SK-N-SH (cell line): ENCODE data around the gene MCTP1. TPM values are rescaled to one million over a fixed set of nuclear protein-coding genes. Genes with fewer than 3 reads are reported as not detected.

Experiments used
- CTCF ChIA-PET: fragments of 300-600, 350-600 bp; formaldehyde crosslinking; extraction: SDS; loops from one replicate; lab custom pipeline; 2021; lab: Yijun Ruan, JAX
- POLR2A ChIA-PET: fragments of 350-600 bp; sonication (Branson Sonifier 250); formaldehyde crosslinking; extraction: SDS; loops from one replicate; lab custom pipeline; 2020; ENCODE audit warnings: antibody characterized with exemption, inconsistent platforms; lab: Yijun Ruan, JAX
- DNase-seq: peaks from one replicate; pipeline ENCODE4 v3.0.0; 2012
- H2AFZ ChIP-seq: fragments of 200-600 bp; sonication (generic); 2 replicates; pipeline ENCODE4 v1.8.1; 2016; ENCODE audit warnings: antibody characterized with exemption, mild to moderate bottlenecking, low read depth
- H3F3A ChIP-seq: fragments of 200-600 bp; sonication (generic); replicated peaks from 2 replicates; pipeline ENCODE3; 2016; ENCODE audit warnings: antibody characterized with exemption, mild to moderate bottlenecking; ENCODE audit not compliant: insufficient read depth
- H3K27ac ChIP-seq, 2 experiments: fragments of 200-500 bp in 1 of 2; fragments of 200-600 bp in 1 of 2; sonication (Bioruptor generic) in 1 of 2; sonication (generic), shearing (Covaris generic) in 1 of 2; 2 replicates each; pipeline versions ENCODE4 v1.5.1 to v1.6.1; 2014 to 2016; ENCODE audit warnings: low read depth in 2 of 2, inconsistent platforms in 1 of 2, low read length in 1 of 2, mild to moderate bottlenecking in 1 of 2, mixed read lengths in 1 of 2
- H3K27me3 ChIP-seq: fragments of 200-600 bp; sonication (generic), shearing (Covaris generic); 2 replicates; pipeline ENCODE4 v1.6.1; 2016; ENCODE audit warnings: mixed run types; ENCODE audit not compliant: insufficient read depth
- H3K36me3 ChIP-seq, 2 experiments: fragments of 200-500 bp in 1 of 2; fragments of 200-600 bp in 1 of 2; sonication (Bioruptor generic) in 1 of 2; sonication (generic) in 1 of 2; replicated peaks in 1 of 2; 2 replicates each; pipeline versions ENCODE3 to v1.5.1; 2014 to 2016; ENCODE audit warnings: low read length in 1 of 2, mild to moderate bottlenecking in 1 of 2; ENCODE audit not compliant: insufficient read depth in 2 of 2, control insufficient read depth in 1 of 2
- H3K4me1 ChIP-seq, 2 experiments: fragments of 200-500 bp in 1 of 2; fragments of 200-600 bp in 1 of 2; sonication (Bioruptor generic) in 1 of 2; sonication (generic), shearing (Covaris generic) in 1 of 2; 2 replicates each; pipeline versions ENCODE4 v1.5.1 to v1.6.1; 2014 to 2016; ENCODE audit warnings: low read depth in 1 of 2, low read length in 1 of 2, mixed run types in 1 of 2; ENCODE audit not compliant: insufficient read depth in 2 of 2, control insufficient read depth in 1 of 2
- H3K4me2 ChIP-seq: fragments of 200-600 bp; sonication (generic), shearing (Covaris generic); 2 replicates; pipeline ENCODE4 v1.6.1; 2017; ENCODE audit warnings: mixed run types
- H3K4me3 ChIP-seq, 2 experiments: fragments of 200-500 bp in 1 of 2; fragments of 200-600 bp in 1 of 2; sonication (Bioruptor generic) in 1 of 2; sonication (generic), shearing (Covaris generic) in 1 of 2; 2 replicates each; pipeline versions ENCODE4 v1.5.1 to v1.8.1; 2014 to 2016; ENCODE audit warnings: low read depth in 2 of 2, inconsistent platforms in 1 of 2, low read length in 1 of 2, mild to moderate bottlenecking in 1 of 2, mixed read lengths in 1 of 2, moderate library complexity in 1 of 2
- H3K79me2 ChIP-seq: fragments of 200-600 bp; sonication (generic); 2 replicates; pipeline ENCODE4 v1.8.1; 2017; ENCODE audit warnings: mild to moderate bottlenecking; ENCODE audit not compliant: insufficient read depth
- H3K9ac ChIP-seq: fragments of 200-600 bp; sonication (generic); 2 replicates; pipeline ENCODE4 v1.6.1; 2017; ENCODE audit warnings: mixed run types
- H3K9me2 ChIP-seq: fragments of 200-600 bp; sonication (generic); 2 replicates; pipeline ENCODE4 v1.6.1; 2017; ENCODE audit warnings: mixed run types
- H3K9me3 ChIP-seq: fragments of 200-600 bp; sonication (generic); 2 replicates; pipeline ENCODE4 v1.6.1; 2017; ENCODE audit warnings: mixed run types, mild to moderate bottlenecking, moderate library complexity
- H4K20me1 ChIP-seq: fragments of 200-600 bp; sonication (generic); 2 replicates; pipeline ENCODE4 v1.6.1; 2017; ENCODE audit warnings: mild to moderate bottlenecking, mixed run types; ENCODE audit not compliant: insufficient read depth
- CTCF ChIP-seq: fragments of 200-600 bp; sonication (generic); IDR thresholded peaks from 2 replicates; pipeline ENCODE4 v1.6.1; 2017; ENCODE audit warnings: antibody characterized with exemption, mild to moderate bottlenecking, moderate library complexity
- FOSL2 ChIP-seq: IDR thresholded peaks from 2 replicates; pipeline ENCODE4 v1.4.0; 2012; ENCODE audit warnings: low read depth, mild to moderate bottlenecking, moderate library complexity, borderline replicate concordance
- GATA2 ChIP-seq: sonication (generic); formaldehyde crosslinking; IDR thresholded peaks from 2 replicates; pipeline ENCODE4 v1.5.0; 2020; ENCODE audit warnings: mild to moderate bottlenecking, missing genetic modification reagents
- JUND ChIP-seq: IDR thresholded peaks from 2 replicates; pipeline ENCODE4 v1.4.0; 2012
- MAX ChIP-seq: IDR thresholded peaks from 2 replicates; pipeline ENCODE4 v1.4.0; 2012; ENCODE audit warnings: low read depth
- MEF2A ChIP-seq: IDR thresholded peaks from 2 replicates; pipeline ENCODE4 v1.4.0; 2012; ENCODE audit warnings: low read depth, borderline replicate concordance
- REST ChIP-seq: IDR thresholded peaks from 2 replicates; pipeline ENCODE4 v1.6.1; 2012; ENCODE audit warnings: mild to moderate bottlenecking, low read depth, low read length, moderate library complexity
- TAF1 ChIP-seq: IDR thresholded peaks from 2 replicates; pipeline ENCODE4 v1.6.1; 2012; ENCODE audit warnings: low read depth, mild to moderate bottlenecking, low read length, moderate library complexity, borderline replicate concordance
- TEAD4 ChIP-seq: IDR thresholded peaks from 2 replicates; pipeline ENCODE4 v1.4.0; 2012; ENCODE audit warnings: mild to moderate bottlenecking, borderline replicate concordance; ENCODE audit not compliant: insufficient read depth
- WGBS: methylation state at CpG from one replicate; pipeline ENCODE4 v1.1.6; 2017; ENCODE audit warnings: low lambda C conversion rate; 5-methylcytosine and 5-hydroxymethylcytosine counted together
- polyA plus RNA-seq, 3 experiments: library from polyadenylated mRNA; depleted of rRNA; stranded (reverse); fragments of >200 nt; gene quantifications; 2 replicates each; pipeline ENCODE4 v1.2.3, GENCODE V29; 2012

MCTP1 gene
- polyA plus RNA-seq, 1 of the 3 experiments (the other 2 are of a cell fraction), result 0.53 TPM

- no peak for TF ChIP-seq TEAD4
- no peak for TF ChIP-seq MAX
- TF ChIP-seq CTCF, result no peak
- no peak for TF ChIP-seq TAF1
- TF ChIP-seq GATA2 (CRISPR knock-in tag), result no peak
- TF ChIP-seq, all 33 proteins: peak for 0
Measured at GRCh38 chr5:94890907-94891306, 394.0 kb downstream of the MCTP1 start (continued).

- H2AFZ ChIP-seq, result no peak overlapping the region
- DNase-seq, result no peak
- H3K9ac ChIP-seq, result no peak overlapping the region
- no peaks in the 10 kb centered on the region for H3K36me3 ChIP-seq
- TF ChIP-seq JUND, result no peak
- TF ChIP-seq FOSL2, result no peak
- TF ChIP-seq MEF2A, result no peak
- no peaks in the 10 kb centered on the region for H3K79me2 ChIP-seq
- no peaks in the 10 kb centered on the region for H3F3A ChIP-seq
- peaks cover 0 to 6% of the 10 kb centered on the region in 2 experiments; a peak in 2 of 4 replicates for H3K4me1 ChIP-seq
- H3K4me2 ChIP-seq, result no peak overlapping the region
- H3K9me3 ChIP-seq, result no peaks in the 10 kb centered on the region
- CTCF ChIA-PET, result no interaction called here
- no peak overlapping the region for H3K27ac ChIP-seq
- H3K4me3 ChIP-seq, result no peak overlapping the region
- H3K27me3 ChIP-seq, result no peaks in the 10 kb centered on the region
- H3K9me2 ChIP-seq, result no peaks in the 10 kb centered on the region
- H4K20me1 ChIP-seq, result no peaks in the 10 kb centered on the region
- POLR2A ChIA-PET, result no interaction called here
- 98% methylated on average over 3 of the region's 3 CpGs for WGBS
Measured at GRCh38 chr5:94888674-94889073, 396.2 kb downstream of the MCTP1 start.

GRCh38 chr5:94885931-94886330 lies 399.0 kb downstream of the MCTP1 start:
- no peaks in the 10 kb centered on the region for H3K9me3 ChIP-seq
- no peaks in the 10 kb centered on the region; a peak in 1 of 4 replicates for H3K4me1 ChIP-seq
- H3K9me2 ChIP-seq, result no peaks in the 10 kb centered on the region
- H3K36me3 ChIP-seq, result no peaks in the 10 kb centered on the region
- no peak overlapping the region for H3K4me2 ChIP-seq
- no peaks in the 10 kb centered on the region for H3F3A ChIP-seq
- DNase-seq, result no peak
- H4K20me1 ChIP-seq, result no peaks in the 10 kb centered on the region
- H3K9ac ChIP-seq, result no peak overlapping the region
- ChIA-PET POLR2A (no interaction called here), CTCF (interaction anchor here (1.0 kb wide), 1 partner anchor 8 kb away, joined by 5 read pairs; no protein-coding TSS in a partner anchor)
- no peaks in the 10 kb centered on the region for H3K27me3 ChIP-seq
- no peaks in the 10 kb centered on the region for H3K79me2 ChIP-seq
- 85% methylated on average over 2 of the region's 2 CpGs for WGBS
- no peak overlapping the region for H3K27ac ChIP-seq
- no peak for TF ChIP-seq REST
- no peak overlapping the region for H2AFZ ChIP-seq
- no peak overlapping the region for H3K4me3 ChIP-seq
